Spleen (tissue), 11 donors: ENCODE results near the gene ASTL. TPM values are rescaled to one million over a fixed set of nuclear protein-coding genes. Genes with fewer than 3 reads are reported as not detected.

ENCODE experiments used
- DNase-seq: peaks from one replicate; pipeline ENCODE4 v3.0.0-alpha.2; 2020
- H3K27ac ChIP-seq, 8 donors: fragments of 200-600 bp; sonication (generic) in 7 of 8; 1 replicate in 4 of 8; 2 replicates in 4 of 8; pipeline versions ENCODE4 v1.5.0 to v1.8.0; 2016 to 2021; ENCODE audit warnings: inconsistent platforms in 4 of 8, mild to moderate bottlenecking in 4 of 8, moderate library complexity in 1 of 8
- H3K27me3 ChIP-seq, 7 donors: fragments of 200-600 bp; sonication (generic) in 6 of 7; replicated peaks in 1 of 7; 1 replicate in 4 of 7; 2 replicates in 3 of 7; pipeline versions ENCODE4 v1.5.0 to v1.8.0; 2016 to 2021; ENCODE audit warnings: inconsistent platforms in 3 of 7, mild to moderate bottlenecking in 1 of 7
- H3K36me3 ChIP-seq, 6 donors: fragments of 200-600 bp; sonication (generic) in 5 of 6; 1 replicate in 4 of 6; 2 replicates in 2 of 6; pipeline versions ENCODE4 v1.5.0 to v1.8.0; 2016 to 2021; ENCODE audit warnings: inconsistent platforms in 2 of 6
- H3K4me1 ChIP-seq, 6 donors: fragments of 200-600 bp; sonication (generic) in 5 of 6; 1 replicate in 3 of 6; 2 replicates in 3 of 6; pipeline versions ENCODE4 v1.5.0 to v1.8.0; 2016 to 2021; ENCODE audit warnings: inconsistent platforms in 3 of 6
- H3K4me3 ChIP-seq, 8 donors: fragments of 200-600 bp; sonication (generic) in 7 of 8; 1 replicate in 4 of 8; 2 replicates in 4 of 8; pipeline versions ENCODE4 v1.5.0 to v1.8.0; 2016 to 2021; ENCODE audit warnings: inconsistent platforms in 4 of 8, mild to moderate bottlenecking in 4 of 8, moderate library complexity in 2 of 8
- H3K9me3 ChIP-seq, 8 donors: fragments of 200-600 bp; sonication (generic) in 7 of 8; 1 replicate in 4 of 8; 2 replicates in 4 of 8; pipeline versions ENCODE4 v1.5.0 to v1.8.0; 2016 to 2021; ENCODE audit warnings: inconsistent platforms in 4 of 8
- POLR2A ChIP-seq, 3 donors: fragments of 450-650 bp; IDR thresholded peaks; one replicate each; pipeline ENCODE4 v1.5.1; 2017; ENCODE audit warnings: antibody characterized with exemption in 3 of 3, mild to moderate bottlenecking in 1 of 3
- POLR2AphosphoS5 ChIP-seq, 3 donors: sonication (generic); formaldehyde crosslinking; IDR thresholded peaks; one replicate each; pipeline ENCODE4 v1.5.1; 2017; ENCODE audit warnings: antibody characterized with exemption in 3 of 3
- WGBS, 5 donors: extraction: QIAGEN DNeasy Blood & Tissue Kit in 3 of 5; methylation state at CpG; one replicate each; pipeline versions ENCODE4 v1.1.5 to v1.1.7; 2013 to 2018; 5-methylcytosine and 5-hydroxymethylcytosine counted together
- intact Hi-C: fragments of 100-400 bp; cut with DNase I; formaldehyde crosslinking; loops from one replicate; pipeline ENCODE4 v1.15.0; 2023; ENCODE audit warnings: low total_unique reads
- polyA plus RNA-seq, 3 donors: library from polyadenylated mRNA; stranded (reverse); fragments of 200-250 nt; gene quantifications; one replicate each; pipeline ENCODE4 v1.2.1, GENCODE V29; 2013
- total RNA-seq, 7 donors: library from RNA; depleted of rRNA in 3 of 7; stranded (reverse); fragments of >200 nt in 3 of 7; fragmentation: NEBNext Ultra II Directional in 4 of 7; extraction: Animal tissue kit (Norgen Biotek cat#: 25700) in 4 of 7; gene quantifications; one replicate each; pipeline versions ENCODE4 v1.1.0 to v1.2.1, GENCODE V29; 2016 to 2021
- TF ChIP-seq, protein P1 (sequence below), 11 experiments: fragments of 200-600 bp in 7 of 11; fragments of 450-650 bp in 4 of 11; sonication (generic) in 4 of 11; IDR thresholded peaks in 8 of 11; conservative IDR thresholded peaks in 3 of 11; 1 replicate in 7 of 11; 2 replicates in 4 of 11; pipeline versions ENCODE4 v1.4.0 to v1.8.0; 2016 to 2021; ENCODE audit warnings: antibody characterized with exemption in 11 of 11, inconsistent platforms in 4 of 11, mild to moderate bottlenecking in 1 of 11
- donor health status: healthy with polysubstance abuse.
- donor health status: DM: no; HTN: no; CAD: no; lungs with moderate emphysema.
- donor health status: DM: no; HTN: no; CAD: no.
- donor health status: Bipolar disorder and iron deficiency.
- donor health status: healthy.
- donor health status: DM: no; HTN: no; CAD: no.
- donor health status: DM: yes; HTN: yes; CAD: no.

The ASTL gene
- total and polyA plus RNA-seq, 10 donors, result 0.24 to 2.2 (median 0.52) TPM; not detected in 1

DNA sequence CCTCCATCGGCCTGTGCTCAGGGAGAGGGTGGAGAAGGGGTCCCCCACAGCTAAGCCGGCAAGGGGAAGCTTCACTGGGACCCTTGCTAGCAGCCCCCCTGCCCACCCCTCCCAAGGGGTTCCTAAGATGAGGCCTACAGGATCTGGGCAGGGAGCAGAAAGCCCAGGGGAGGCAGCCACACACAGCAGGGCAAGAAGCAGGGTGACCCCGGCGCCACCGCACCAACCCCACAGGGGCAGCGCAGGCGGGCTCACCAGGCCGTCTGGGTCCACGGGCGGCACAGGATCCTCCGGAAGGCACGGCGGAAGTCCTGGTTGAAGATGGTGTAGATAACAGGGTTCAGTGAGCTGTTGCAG is 23.8 kb downstream of the ASTL start:
- Histone ChIP-seq H3K27ac (no peak overlapping the region), H3K27me3 (peaks cover 0 to 46% (median 22%) of the 10 kb centered on the region in 7 donors), H3K4me1 (peaks cover 3 to 44% (median 25%) of the 10 kb centered on the region in 6 donors), H3K36me3 (no peaks in the 10 kb centered on the region), H3K9me3 (no peaks in the 10 kb centered on the region), H3K4me3 (peak overlapping the region in 5 of 8 donors; percentile 10 to 83 (median 76))
- intact Hi-C loops, result no loop called here
- TF ChIP-seq, protein P1, sequence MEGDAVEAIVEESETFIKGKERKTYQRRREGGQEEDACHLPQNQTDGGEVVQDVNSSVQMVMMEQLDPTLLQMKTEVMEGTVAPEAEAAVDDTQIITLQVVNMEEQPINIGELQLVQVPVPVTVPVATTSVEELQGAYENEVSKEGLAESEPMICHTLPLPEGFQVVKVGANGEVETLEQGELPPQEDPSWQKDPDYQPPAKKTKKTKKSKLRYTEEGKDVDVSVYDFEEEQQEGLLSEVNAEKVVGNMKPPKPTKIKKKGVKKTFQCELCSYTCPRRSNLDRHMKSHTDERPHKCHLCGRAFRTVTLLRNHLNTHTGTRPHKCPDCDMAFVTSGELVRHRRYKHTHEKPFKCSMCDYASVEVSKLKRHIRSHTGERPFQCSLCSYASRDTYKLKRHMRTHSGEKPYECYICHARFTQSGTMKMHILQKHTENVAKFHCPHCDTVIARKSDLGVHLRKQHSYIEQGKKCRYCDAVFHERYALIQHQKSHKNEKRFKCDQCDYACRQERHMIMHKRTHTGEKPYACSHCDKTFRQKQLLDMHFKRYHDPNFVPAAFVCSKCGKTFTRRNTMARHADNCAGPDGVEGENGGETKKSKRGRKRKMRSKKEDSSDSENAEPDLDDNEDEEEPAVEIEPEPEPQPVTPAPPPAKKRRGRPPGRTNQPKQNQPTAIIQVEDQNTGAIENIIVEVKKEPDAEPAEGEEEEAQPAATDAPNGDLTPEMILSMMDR (IDR thresholded peaks at IDR 0.05 in 8 of 11, conservative IDR thresholded peaks at IDR 0.05 in 3 of 11), result no peak
- TF ChIP-seq POLR2AphosphoS5 (IDR thresholded peaks at IDR 0.05), result peak in 2 of 3 donors; percentile 15 to 35
- TF ChIP-seq POLR2A (IDR thresholded peaks at IDR 0.05), result no peak
- peak; percentile 71 for DNase-seq
- 71 to 89% (median 80%) methylated on average over 11 to 13 of the region's 13 CpGs for WGBS, 5 donors

DNA sequence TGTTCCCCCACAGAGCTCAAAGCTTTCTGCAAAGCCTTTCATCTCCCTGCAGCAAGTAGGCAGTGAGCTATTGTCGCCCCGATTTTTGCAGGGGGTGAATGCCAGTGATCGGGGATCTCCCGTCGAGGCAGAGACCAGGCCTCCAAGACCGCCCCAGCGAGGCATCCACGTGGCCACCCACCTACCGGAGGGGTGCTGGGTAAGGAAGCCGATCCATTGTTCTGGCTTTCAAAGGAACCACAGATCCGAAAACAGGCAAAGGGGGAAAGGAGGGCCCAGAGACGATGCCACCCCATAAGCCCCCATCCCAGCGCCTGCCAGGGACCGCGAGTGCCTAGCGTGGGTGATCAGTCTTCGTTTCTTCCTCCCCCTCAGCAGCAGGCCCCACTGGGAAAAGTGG is 24.4 kb downstream of the ASTL start:
- TF ChIP-seq, protein P1 (IDR thresholded peaks at IDR 0.05 in 8 of 11, conservative IDR thresholded peaks at IDR 0.05 in 3 of 11), result no peak
- TF ChIP-seq POLR2AphosphoS5 (IDR thresholded peaks at IDR 0.05), result no peak
- no peak for TF ChIP-seq POLR2A (IDR thresholded peaks at IDR 0.05)
- no peaks in the 10 kb centered on the region for H3K36me3 ChIP-seq
- no peak overlapping the region for H3K27ac ChIP-seq
- H3K4me3 ChIP-seq, result peak overlapping the region in 1 of 8 donors; percentile 76
- peaks cover 0 to 41% (median 22%) of the 10 kb centered on the region in 7 donors for H3K27me3 ChIP-seq
- intact Hi-C loops, result no loop called here
- peaks cover 3 to 50% (median 30%) of the 10 kb centered on the region in 6 donors for H3K4me1 ChIP-seq
- 87 to 91% (median 90%) methylated on average over 17 of the region's 17 CpGs for WGBS, 5 donors
- DNase-seq, result peak; percentile 55
- no peaks in the 10 kb centered on the region for H3K9me3 ChIP-seq

DNA sequence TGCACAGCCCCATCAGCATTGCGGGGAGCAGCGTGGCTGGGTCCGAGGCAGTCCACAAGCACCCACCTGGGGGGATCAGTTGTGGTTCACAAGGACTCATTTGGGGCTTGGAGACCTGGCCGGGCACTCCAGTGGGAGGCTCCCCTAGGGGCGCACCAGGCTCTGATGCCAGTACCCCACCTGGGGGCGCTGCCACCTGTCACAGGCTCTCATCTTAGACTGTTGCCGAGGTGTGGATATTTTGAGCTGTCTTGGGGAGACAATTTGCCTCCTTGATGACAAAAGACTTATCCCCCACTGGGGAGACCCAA is 25.0 kb downstream of the ASTL start:
- Histone ChIP-seq H3K4me1 (peaks cover 3 to 56% (median 36%) of the 10 kb centered on the region in 6 donors), H3K9me3 (no peaks in the 10 kb centered on the region), H3K27ac (no peak overlapping the region), H3K36me3 (no peaks in the 10 kb centered on the region), H3K27me3 (peaks cover 0 to 34% (median 20%) of the 10 kb centered on the region in 7 donors), H3K4me3 (no peak overlapping the region)
- DNase-seq, result peak; percentile 72
- intact Hi-C loops, result no loop called here
- TF ChIP-seq, protein P1 (IDR thresholded peaks at IDR 0.05 in 8 of 11, conservative IDR thresholded peaks at IDR 0.05 in 3 of 11), result peak in 1 of 11 experiments; percentile 19
- TF ChIP-seq POLR2AphosphoS5 (IDR thresholded peaks at IDR 0.05), result no peak
- TF ChIP-seq POLR2A (IDR thresholded peaks at IDR 0.05), result no peak
- WGBS, 5 donors, result 83 to 94% (median 87%) methylated on average over 7 of the region's 7 CpGs

DNA sequence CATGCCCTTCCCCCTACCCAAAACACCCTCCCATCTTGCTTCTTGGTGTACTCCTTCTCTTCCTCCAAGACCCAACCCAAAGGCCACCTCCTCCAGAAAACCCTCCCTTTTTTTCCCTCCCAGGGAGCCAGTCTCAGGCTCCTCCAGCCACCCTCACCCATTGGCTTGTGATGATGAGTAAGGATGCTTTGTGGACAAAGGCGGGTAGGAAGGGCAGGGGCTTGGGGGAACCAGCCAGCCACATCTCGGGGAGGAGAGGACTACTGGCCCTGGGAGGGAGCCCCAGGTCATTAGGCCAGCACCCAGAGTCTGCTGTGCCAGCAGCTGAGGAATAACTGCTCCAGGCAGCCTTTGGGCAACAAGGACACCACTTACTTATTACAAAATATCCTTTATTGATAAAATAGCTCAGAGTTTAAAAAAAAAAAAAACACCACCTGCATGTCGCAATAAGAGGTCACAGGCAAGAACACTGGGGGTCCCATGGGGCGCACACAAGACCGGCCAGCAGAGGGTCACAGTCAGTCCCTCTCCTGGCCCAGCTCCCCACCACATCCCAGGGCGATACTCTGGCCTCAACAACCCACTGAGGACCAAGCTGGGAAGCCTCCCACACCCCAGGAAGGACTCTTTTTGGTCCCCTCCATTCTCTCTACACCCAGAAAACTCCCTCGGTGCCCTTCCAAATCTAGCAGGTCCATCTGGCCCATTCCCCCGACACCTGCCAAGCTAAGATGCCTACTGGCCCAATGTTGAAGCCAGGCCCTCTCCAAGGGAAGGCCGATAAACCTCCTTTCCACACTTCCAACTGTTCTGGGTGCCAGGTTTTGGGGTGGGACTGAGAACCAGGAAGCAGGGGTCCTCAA is 25.6 kb downstream of the ASTL start:
- Histone ChIP-seq H3K36me3 (no peaks in the 10 kb centered on the region), H3K4me3 (no peak overlapping the region), H3K27me3 (peaks cover 0 to 29% (median 14%) of the 10 kb centered on the region in 7 donors), H3K27ac (no peak overlapping the region), H3K9me3 (no peaks in the 10 kb centered on the region), H3K4me1 (peaks cover 3 to 62% (median 35%) of the 10 kb centered on the region in 6 donors)
- intact Hi-C loops, result no loop called here
- TF ChIP-seq POLR2A (IDR thresholded peaks at IDR 0.05) (no peak), POLR2AphosphoS5 (IDR thresholded peaks at IDR 0.05) (no peak)
- TF ChIP-seq, protein P1 (IDR thresholded peaks at IDR 0.05 in 8 of 11, conservative IDR thresholded peaks at IDR 0.05 in 3 of 11), result no peak
- 85 to 91% (median 90%) methylated on average over 9 of the region's 9 CpGs for WGBS, 5 donors
- DNase-seq, result peak; percentile 41
